Measurements from ENCODE around the gene TCEANC.

- TF ChIP-seq ZFP37 (tag by site-specific recombination; IDR thresholded peaks at IDR 0.05), result no peak
- no peak for TF ChIP-seq ZBTB48 (tag by site-specific recombination; IDR thresholded peaks at IDR 0.05)
- no peak for TF ChIP-seq ZNF549 (tag by site-specific recombination; IDR thresholded peaks at IDR 0.05)
- TF ChIP-seq YY1 (tag by site-specific recombination; IDR thresholded peaks at IDR 0.05), result no peak
Measured at GRCh38 chrX:13687203-13687602, 34.3 kb downstream of the TCEANC start.
